ENCODE measurements around the gene GEMIN5. TPM values are rescaled to one million over a fixed set of nuclear protein-coding genes. Genes with fewer than 3 reads are reported as not detected.

GEMIN5 gene, protein sequence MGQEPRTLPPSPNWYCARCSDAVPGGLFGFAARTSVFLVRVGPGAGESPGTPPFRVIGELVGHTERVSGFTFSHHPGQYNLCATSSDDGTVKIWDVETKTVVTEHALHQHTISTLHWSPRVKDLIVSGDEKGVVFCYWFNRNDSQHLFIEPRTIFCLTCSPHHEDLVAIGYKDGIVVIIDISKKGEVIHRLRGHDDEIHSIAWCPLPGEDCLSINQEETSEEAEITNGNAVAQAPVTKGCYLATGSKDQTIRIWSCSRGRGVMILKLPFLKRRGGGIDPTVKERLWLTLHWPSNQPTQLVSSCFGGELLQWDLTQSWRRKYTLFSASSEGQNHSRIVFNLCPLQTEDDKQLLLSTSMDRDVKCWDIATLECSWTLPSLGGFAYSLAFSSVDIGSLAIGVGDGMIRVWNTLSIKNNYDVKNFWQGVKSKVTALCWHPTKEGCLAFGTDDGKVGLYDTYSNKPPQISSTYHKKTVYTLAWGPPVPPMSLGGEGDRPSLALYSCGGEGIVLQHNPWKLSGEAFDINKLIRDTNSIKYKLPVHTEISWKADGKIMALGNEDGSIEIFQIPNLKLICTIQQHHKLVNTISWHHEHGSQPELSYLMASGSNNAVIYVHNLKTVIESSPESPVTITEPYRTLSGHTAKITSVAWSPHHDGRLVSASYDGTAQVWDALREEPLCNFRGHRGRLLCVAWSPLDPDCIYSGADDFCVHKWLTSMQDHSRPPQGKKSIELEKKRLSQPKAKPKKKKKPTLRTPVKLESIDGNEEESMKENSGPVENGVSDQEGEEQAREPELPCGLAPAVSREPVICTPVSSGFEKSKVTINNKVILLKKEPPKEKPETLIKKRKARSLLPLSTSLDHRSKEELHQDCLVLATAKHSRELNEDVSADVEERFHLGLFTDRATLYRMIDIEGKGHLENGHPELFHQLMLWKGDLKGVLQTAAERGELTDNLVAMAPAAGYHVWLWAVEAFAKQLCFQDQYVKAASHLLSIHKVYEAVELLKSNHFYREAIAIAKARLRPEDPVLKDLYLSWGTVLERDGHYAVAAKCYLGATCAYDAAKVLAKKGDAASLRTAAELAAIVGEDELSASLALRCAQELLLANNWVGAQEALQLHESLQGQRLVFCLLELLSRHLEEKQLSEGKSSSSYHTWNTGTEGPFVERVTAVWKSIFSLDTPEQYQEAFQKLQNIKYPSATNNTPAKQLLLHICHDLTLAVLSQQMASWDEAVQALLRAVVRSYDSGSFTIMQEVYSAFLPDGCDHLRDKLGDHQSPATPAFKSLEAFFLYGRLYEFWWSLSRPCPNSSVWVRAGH (N-terminal part only)
- total RNA-seq = 16.6 and 21.9 TPM in 2 replicates

DNA sequence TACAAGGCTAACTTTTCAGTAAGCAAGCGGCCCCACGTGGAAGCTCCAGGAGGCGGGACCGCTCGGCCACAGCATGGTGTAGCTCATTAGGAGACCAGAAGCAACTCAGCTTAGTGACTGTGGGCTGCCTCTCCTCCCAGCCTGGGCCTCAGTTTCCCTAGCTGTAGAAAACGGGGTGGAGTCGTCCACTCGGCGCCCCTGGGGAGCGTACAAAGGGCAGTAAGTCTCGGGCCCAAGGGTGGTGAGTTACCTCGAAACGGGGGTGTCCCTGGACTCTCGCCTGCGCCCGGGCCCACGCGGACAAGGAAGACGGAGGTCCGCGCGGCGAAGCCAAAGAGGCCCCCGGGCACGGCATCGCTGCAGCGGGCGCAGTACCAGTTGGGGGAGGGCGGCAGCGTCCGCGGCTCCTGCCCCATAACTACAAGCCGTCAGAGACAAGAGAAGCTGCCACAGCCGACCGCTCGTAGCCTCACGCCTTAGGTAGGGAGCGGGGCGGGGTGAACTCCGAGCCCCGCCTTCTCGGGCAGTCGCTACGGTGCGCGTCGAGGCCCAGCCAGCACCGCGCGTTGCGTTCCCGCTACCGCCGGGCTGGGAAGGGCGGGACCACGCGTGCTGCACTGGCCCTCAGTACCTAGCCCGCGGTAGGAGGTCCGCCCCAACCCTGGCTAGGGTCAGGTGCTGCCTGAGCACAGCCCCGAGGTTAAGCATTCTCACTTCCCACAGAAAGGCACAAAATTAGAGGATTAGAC, at the start of gene GEMIN5:
Gene GEMIN5 (minus strand): TSS at position 494 of the 749 bp plus-strand sequence. CDS start 78 bp downstream, at position 416.

DNA sequence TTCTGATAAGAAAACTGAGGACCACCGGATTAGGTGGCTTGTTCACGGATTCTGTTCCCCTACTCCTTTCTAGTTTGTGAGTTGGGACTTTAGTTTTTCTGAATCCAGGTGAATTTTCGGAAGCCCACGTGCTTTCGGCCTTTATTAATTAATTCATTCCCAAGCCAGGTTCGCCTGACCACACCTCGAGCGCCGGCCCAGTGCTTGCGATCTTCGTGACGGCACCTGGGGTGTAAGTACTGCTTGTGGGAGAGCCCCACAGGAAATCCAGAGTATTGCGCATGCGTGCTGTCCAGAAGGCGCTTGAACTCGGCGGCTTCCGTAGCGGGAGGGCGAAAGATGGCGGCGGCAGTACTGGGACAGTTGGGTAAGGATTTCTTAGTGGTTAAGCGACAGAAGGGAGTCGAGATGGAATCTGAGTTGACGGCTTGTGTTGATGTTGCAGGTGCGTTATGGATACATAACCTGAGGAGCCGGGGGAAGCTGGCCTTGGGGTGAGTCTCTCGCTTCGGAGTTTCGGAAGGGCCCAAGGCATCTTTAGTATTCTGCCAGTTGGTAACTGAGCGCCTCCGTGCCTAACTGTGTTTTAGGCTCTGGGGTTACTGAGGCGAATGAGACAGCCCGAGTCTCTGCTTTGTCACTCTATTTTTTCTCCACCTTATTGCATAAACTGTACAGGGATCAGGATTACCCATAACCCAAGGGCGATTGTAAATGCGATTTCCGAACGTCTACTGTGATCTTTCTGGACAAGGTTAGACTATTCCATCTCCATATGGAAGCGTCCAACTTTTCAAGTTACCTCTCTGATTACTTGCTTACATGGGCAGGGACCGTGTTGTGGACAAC, 3.0 kb upstream of the GEMIN5 start, which contains the start of gene MRPL22:
Gene MRPL22 (plus strand): TSS at position 302 of the 849 bp plus-strand sequence. CDS start 38 bp downstream, at position 340.

DNA sequence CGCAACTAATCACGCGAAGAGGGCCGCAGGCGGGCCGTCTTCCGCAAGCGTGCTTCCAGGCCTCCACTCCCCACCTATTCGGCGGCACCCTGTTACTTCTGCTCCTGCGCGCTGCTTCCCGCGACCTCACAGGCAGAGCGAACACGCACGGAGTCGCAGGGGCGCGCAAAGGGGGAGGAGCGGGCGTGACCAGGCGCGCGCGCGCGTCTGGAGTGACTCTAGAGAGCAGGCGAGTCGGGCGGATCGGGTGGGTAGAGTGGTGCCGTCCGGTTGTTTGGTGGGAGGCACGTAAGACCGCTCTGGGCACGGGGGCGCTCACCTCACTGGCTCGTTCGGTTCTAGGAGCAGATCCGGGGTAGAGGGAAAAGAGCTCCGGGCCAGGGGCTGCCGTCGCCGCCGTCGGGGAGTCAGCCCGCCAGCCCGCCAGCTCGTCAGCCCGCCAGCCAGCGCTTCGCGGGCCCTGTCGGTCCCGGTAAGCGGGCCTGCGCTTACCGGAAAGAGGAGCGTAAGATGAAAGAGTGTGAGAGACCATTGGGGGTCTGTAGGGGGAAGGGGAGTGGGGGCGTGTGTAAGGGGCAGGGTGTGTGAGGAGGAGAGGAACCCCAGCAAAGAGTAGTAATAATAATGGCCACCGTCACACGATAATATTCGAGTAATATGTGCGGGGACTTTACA, 79.6 kb downstream of the GEMIN5 start, which contains the start of gene CNOT8:
Gene CNOT8 (plus strand): TSS at position 331 of the 675 bp plus-strand sequence. CDS start 4,652 bp downstream, outside the sequence.

DNA sequence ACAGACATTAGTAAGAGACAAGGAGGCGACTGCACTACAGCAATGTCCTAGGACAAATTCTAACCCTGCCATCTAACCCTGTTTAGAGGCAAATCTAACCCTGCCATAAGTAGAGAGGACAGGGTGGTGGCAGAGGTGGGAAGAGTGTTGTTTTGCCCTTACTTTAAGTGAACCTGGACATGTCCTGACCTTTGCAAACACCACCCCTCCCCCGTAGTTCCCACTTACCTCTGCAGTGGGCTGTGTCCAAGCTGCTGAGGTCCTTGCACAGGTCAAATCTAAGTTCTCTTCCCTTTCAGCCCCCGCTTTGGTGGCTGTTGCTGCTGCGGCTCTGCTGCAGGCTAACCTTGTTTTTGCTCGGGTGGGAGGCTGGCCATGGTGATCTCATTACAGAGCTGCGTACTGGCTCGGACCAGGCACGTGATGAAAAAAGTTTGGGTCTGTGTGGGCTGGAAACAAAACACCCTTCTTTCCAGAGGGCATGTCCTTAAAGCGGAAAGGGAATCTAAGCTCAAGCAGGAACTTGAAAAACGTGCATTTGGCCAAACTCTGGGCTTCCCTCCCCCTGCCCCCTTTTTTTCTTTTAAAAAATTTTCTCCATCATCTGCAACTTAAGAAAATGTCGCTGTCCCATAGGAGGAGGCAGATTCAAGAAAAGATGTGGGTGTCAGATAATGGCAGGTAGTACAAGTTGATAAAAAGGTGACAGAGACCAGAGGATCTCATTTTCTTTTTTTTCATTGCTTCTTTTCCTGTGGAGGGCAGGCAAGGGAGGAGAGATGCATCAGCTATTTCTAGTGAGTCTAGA, 87.6 kb downstream of the GEMIN5 start, which contains the start of gene FAXDC2:
Gene FAXDC2 (minus strand): TSS at position 349 of the 808 bp plus-strand sequence. CDS start 12,425 bp downstream, outside the sequence.

Other genes with a start within 250 kb of the GEMIN5 start
- gene LARP1, start 182.8 kb downstream of the GEMIN5 start, total RNA-seq = 38.0 and 74.8 TPM in 2 replicates
- gene FAXDC2, start 87.6 kb downstream of the GEMIN5 start, total RNA-seq = 0.65 and 4.1 TPM in 2 replicates
- gene CNOT8, start 79.6 kb downstream of the GEMIN5 start, total RNA-seq = 70.2 and 93.2 TPM in 2 replicates
- gene MRPL22, start 2.9 kb upstream of the GEMIN5 start, total RNA-seq = 32.5 and 41.8 TPM in 2 replicates
- gene KIF4B, start 75.5 kb upstream of the GEMIN5 start, total RNA-seq = 0.30 and 0.32 TPM in 2 replicates